ENCODE data around the gene USP37. TPM values are rescaled to one million over a fixed set of nuclear protein-coding genes. Genes with fewer than 3 reads are reported as not detected.

USP37 gene
- total and polyA plus RNA-seq, 2 of the 13 experiments (the other 11 are each of a cell fraction or from before 2014, with no cell fraction given), result 6.5 to 30.6 TPM

GRCh38 chr2:218471036-218471435 lies 97.1 kb downstream of the USP37 start:
- Histone ChIP-seq H3K27ac (ENCODE audit: extremely low read length, insufficient read depth, low read length) (no peak overlapping the region), H3K9me3 (ENCODE audit: low read length) (no peaks in the 10 kb centered on the region), H4K20me1 (ENCODE audit: insufficient read depth, low read length) (no peaks in the 10 kb centered on the region), H3K4me3 (replicated peaks in 1 of 3; ENCODE audit: insufficient read depth in 1 of 3, low read depth in 2 of 3, low read length in 3 of 3) (no peak overlapping the region), H3K9ac (ENCODE audit: insufficient read depth, low read depth, low read length) (no peak overlapping the region), H3K27me3 (ENCODE audit: control insufficient read depth in 1 of 2, insufficient read depth in 2 of 2, low read length in 2 of 2) (no peaks in the 10 kb centered on the region), H2AFZ (ENCODE audit: low read length) (no peak overlapping the region), H3K4me2 (ENCODE audit: low read depth, low read length) (no peak overlapping the region), H3K4me1 (ENCODE audit: insufficient read depth, low read length) (0 out of 2 replicates have a peak, but pooled peaks cover 5% of the 10 kb centered on the region), H3K36me3 (replicated peaks in 1 of 2; ENCODE audit: control insufficient read depth in 1 of 2, insufficient read depth in 2 of 2, low read length in 2 of 2) (peaks cover 1 to 45% of the 10 kb centered on the region in 2 experiments; a peak in 4 of 5 replicates), H3K79me2 (ENCODE audit: insufficient read depth, low read length) (no peaks in the 10 kb centered on the region)
- CTCF ChIA-PET (ENCODE audit: low intra/inter-chr PET ratio, low total read pairs), result no interaction called here
- FAIRE-seq (no peak), DNase-seq (ENCODE audit: low spot score) (no peak), ATAC-seq (no peak)
- POLR2A ChIA-PET, result no interaction called here
- BruUV-seq (replicated peaks), result no TSS peak
- intact Hi-C loops (cut with micrococcal nuclease; ENCODE audit: unreplicated experiment) (no loop called here), in situ Hi-C loops (cut with HindIII; ENCODE audit: extremely low pct_ligation_motif_present, low pct_unique_long_range_greater_than_20kb) (no loop called here)
- WGBS (ENCODE audit: low lambda C conversion rate), result 94% methylated on average over 2 of the region's 2 CpGs
- TF ChIP-seq DMTF1 (CRISPR knock-in tag; IDR thresholded peaks at IDR 0.05) (no peak), ZSCAN25 (CRISPR knock-in tag; IDR thresholded peaks at IDR 0.05) (no peak), TOPORS (CRISPR knock-in tag; IDR thresholded peaks at IDR 0.05) (no peak), HNF1A (IDR thresholded peaks at IDR 0.05; ENCODE audit: low read depth) (no peak), HNF1A (CRISPR knock-in tag; IDR thresholded peaks at IDR 0.05; ENCODE audit: borderline replicate concordance) (no peak), ZNF335 (CRISPR knock-in tag; IDR thresholded peaks at IDR 0.05) (no peak), REST (IDR thresholded peaks at IDR 0.05; ENCODE audit: borderline replicate concordance in 1 of 2, low read depth in 1 of 2, low read length in 2 of 2) (no peak), ZC3H4 (CRISPR knock-in tag; IDR thresholded peaks at IDR 0.05; ENCODE audit: borderline replicate concordance) (no peak), ZNF264 (CRISPR knock-in tag; IDR thresholded peaks at IDR 0.05) (no peak), BRD4 (CRISPR knock-in tag; IDR thresholded peaks at IDR 0.05) (no peak)

Measured in HepG2 (cell line).